GM12891 (cell line): ENCODE data around the gene ACTN4.

Source experiments
- DNase-seq: peaks from one replicate; pipeline ENCODE4 v3.0.0; 2011; ENCODE audit warnings: low spot score; ENCODE audit not compliant: insufficient read length
- FAIRE-seq: peaks from 2 replicates; lab custom pipeline; 2011; peaks lifted over from hg19 to GRCh38; lab: Jason Lieb, UNC
- PAX5 ChIP-seq: IDR thresholded peaks from 2 replicates; pipeline ENCODE4 v1.6.1; 2011; ENCODE audit warnings: low read length, moderate library complexity, mild to moderate bottlenecking; ENCODE audit not compliant: insufficient read depth, severe bottlenecking
- POLR2A ChIP-seq: IDR thresholded peaks from 2 replicates; pipeline ENCODE4 v1.6.1; 2011; ENCODE audit warnings: low read depth, low read length, control low read depth
- POLR2AphosphoS5 ChIP-seq: IDR thresholded peaks from 2 replicates; pipeline ENCODE4 v1.6.1; 2011; ENCODE audit warnings: low read depth, low read length, control low read depth
- POU2F2 ChIP-seq: IDR thresholded peaks from 2 replicates; pipeline ENCODE4 v1.6.1; 2011; ENCODE audit warnings: low read depth, mild to moderate bottlenecking, control low read depth, low read length, moderate library complexity
- SPI1 ChIP-seq: IDR thresholded peaks from 2 replicates; pipeline ENCODE4 v1.6.1; 2011; ENCODE audit warnings: low read depth, low read length, control low read depth
- TAF1 ChIP-seq: IDR thresholded peaks from 2 replicates; pipeline ENCODE4 v1.6.1; 2011; ENCODE audit warnings: low read depth, low read length, control low read depth

The ACTN4 gene

DNA sequence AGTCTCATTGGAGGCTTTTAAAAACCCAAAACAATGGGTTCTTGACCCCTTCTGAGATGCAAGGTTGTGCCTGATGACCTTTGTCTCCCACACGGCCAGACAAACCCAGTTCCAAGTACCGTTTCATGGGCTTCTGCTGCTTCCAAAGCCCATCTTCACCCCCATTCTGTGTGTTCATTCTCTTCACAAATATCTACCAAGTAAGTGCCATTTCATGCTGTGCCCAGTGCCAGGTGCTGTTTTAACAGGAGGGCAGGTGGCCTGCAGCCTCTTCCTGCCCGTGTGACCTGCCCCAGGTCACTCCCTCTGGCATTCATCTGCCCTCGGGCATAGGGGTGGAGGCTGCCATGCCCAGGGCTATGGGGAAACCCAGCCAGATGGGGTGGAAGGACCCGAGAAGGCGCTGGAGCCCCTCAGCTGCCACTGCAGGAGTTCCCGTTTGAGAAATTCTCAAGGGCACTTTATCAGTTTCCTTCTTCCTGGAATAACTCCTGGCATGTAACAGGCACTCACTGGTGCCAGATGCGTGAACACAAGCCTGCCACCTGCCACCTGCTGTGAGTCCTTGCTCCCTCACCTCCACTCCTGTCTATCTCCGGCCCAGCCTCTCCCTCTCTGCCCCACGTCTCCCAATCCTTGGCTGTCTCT lies 84.3 kb downstream of the ACTN4 start:
- FAIRE-seq, result no peak
- no peak for DNase-seq
- TF ChIP-seq SPI1, result no peak
- TF ChIP-seq PAX5, result no peak
- no peak for TF ChIP-seq TAF1
- no peak for TF ChIP-seq POLR2A
- TF ChIP-seq POLR2AphosphoS5, result no peak
- no peak for TF ChIP-seq POU2F2

DNA sequence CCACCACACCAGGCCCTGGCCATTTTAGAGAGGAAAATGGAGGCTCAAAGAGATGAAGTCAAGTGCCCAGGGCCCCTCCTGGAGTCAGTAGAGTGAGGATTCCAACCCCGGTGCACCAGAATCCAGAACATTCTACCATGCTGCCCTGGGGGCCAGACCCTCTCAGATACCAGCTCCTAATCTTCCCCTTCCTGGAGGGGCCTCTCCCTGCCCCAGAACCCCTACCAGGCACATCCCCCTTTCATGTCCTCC lies 85.7 kb downstream of the ACTN4 start:
- FAIRE-seq, result no peak

DNA sequence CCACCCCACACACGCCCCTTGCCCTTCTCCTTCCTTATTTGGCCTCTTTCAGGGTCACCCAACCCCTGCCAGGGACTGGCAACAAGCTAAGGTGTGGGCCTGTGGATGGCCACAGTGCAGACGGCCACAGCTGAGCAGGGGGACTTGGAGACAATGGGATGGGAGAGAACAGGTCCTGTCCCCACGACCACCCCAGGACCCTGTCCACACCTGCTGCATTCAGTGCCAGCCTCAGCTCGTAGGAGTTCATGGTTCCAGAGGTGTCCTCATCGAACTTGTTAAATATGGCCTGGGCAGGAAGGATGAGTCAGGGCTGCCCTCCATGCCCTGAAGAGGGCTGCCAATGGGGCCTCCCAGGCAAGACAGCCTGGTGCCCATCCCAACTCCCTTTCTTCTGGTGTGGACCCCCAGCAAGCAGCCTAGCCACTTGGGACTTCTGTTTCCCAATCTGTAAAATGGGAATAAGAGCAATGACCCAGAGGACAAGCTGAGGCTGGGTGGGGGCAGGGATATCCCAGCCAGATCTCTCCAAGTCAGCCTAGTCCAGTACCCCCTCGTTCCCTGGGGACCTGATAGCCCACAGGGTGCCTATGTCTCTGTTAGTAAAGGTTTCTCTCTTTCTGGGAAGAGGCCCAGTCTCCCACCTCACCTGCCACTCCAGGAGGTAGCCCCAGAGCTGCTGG lies 86.2 kb downstream of the ACTN4 start:
- DNase-seq (no peak), FAIRE-seq (no peak)
- TF ChIP-seq PAX5 (no peak), POLR2A (no peak), POLR2AphosphoS5 (no peak), POU2F2 (no peak)

More for the DNA sequence above, 85.7 kb downstream of the ACTN4 start:
- TF ChIP-seq POU2F2, result no peak
- no peak for TF ChIP-seq PAX5
- TF ChIP-seq POLR2AphosphoS5, result no peak
- TF ChIP-seq POLR2A, result no peak
- no peak for TF ChIP-seq TAF1
- TF ChIP-seq SPI1, result no peak
- DNase-seq, result no peak

DNA sequence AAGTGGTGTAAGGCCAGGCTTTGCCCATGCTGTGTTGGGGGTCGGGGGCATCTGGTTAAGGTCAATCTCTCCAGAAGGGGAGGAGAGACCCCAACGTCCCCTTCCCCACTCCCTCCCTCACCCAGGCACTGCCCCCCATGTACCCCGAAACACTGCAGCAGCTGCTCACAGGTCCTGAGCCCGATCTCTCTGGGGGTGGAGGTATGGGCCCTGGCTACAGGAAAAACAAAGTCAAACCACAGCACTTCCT lies 86.7 kb downstream of the ACTN4 start:
- DNase-seq, result no peak
- TF ChIP-seq TAF1, result no peak
- TF ChIP-seq POLR2A, result no peak
- TF ChIP-seq POLR2AphosphoS5, result no peak
- peak; percentile 34 for TF ChIP-seq SPI1
- TF ChIP-seq POU2F2, result no peak
- FAIRE-seq, result peak; percentile 91

DNA sequence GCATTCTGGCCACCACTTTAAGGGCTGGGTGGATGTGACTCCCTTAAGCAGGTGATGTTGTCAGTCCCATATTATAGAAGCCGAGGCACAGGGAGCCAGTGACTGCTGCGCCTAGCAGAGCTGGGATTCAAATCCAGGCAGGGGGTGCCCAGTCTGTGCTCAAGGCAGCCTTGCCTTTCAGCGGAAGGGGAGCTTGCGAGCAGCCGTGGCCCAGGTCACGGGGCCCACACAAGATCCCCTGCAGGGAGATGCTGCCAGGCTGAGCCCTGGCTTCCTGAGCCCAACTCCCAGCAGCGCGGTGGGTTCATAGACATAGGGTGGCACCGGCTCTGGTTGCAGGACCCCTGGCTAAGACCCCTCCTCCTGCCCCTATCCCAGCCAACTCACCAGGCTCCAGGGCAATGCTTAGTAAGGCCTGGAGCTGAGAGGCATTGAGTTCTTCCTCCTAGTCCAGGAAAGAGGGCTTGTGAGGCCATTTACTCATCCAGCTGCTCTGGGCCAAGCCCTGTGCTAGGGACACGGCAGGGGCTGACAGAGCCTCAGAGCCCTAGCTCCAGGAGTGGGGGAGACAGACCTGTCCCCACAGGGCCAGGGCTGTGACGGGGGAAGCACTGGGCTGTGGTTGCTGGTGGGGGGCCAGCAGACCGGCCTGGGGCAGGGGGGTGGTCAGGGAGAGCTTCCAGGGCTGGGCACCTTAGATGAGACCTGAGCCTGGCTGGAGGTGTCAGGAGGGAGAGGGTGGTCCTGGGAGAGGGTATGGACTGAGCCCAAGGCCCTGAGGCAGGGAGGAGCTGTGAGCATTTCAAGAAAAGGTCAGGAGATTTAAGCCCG lies 87.2 kb downstream of the ACTN4 start:
- DNase-seq (no peak), FAIRE-seq (no peak)
- TF ChIP-seq TAF1 (no peak), POLR2A (no peak), POLR2AphosphoS5 (no peak), SPI1 (no peak), PAX5 (no peak), POU2F2 (no peak)

DNA sequence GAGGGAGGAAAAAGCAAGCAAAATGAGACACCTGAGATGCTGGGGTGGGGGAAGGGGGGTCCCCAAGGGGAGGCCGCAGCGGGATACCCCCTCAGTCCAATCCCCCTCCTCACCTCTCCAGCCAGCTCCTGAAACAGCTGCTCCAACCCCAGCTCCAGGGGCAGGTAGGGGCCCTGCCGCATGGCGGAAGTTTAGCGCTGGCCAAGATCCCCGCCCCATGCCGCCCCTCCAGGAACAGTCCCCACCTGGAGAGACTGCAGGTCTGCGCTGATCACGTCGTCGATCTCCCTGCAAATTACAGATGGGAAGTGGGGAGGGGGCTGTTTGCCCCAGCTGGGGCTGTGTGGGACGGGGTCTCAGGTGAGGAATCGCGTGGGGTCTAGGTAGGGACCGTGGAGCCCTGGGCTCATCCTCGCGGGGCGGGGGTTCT lies 87.8 kb downstream of the ACTN4 start:
- TF ChIP-seq SPI1 (no peak), TAF1 (no peak), PAX5 (no peak), POU2F2 (no peak), POLR2A (no peak), POLR2AphosphoS5 (no peak)
- FAIRE-seq (peak; percentile 5), DNase-seq (no peak)

DNA sequence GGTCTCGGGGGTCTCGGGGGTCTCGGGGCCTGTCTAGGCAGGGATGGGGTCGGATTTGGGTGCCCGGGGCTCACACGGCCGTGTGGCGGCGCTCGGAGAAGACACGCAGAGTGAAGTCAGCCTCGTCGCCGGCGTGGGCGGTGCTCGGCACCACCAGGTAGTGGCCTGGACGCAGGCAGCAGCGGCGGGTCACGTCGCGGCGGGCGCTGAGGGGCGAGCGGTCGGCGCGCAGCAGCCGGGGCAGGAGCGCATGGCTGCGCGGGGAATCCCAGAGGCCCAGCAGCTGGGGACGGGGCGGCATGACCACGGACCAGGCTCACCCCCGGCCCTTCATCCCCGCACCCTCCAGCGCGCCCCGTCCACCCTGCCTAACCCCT lies 88.6 kb downstream of the ACTN4 start:
- DNase-seq (no peak), FAIRE-seq (peak; percentile 94)
- TF ChIP-seq POLR2AphosphoS5 (no peak), TAF1 (no peak), PAX5 (no peak), POLR2A (no peak), POU2F2 (no peak), SPI1 (no peak)

DNA sequence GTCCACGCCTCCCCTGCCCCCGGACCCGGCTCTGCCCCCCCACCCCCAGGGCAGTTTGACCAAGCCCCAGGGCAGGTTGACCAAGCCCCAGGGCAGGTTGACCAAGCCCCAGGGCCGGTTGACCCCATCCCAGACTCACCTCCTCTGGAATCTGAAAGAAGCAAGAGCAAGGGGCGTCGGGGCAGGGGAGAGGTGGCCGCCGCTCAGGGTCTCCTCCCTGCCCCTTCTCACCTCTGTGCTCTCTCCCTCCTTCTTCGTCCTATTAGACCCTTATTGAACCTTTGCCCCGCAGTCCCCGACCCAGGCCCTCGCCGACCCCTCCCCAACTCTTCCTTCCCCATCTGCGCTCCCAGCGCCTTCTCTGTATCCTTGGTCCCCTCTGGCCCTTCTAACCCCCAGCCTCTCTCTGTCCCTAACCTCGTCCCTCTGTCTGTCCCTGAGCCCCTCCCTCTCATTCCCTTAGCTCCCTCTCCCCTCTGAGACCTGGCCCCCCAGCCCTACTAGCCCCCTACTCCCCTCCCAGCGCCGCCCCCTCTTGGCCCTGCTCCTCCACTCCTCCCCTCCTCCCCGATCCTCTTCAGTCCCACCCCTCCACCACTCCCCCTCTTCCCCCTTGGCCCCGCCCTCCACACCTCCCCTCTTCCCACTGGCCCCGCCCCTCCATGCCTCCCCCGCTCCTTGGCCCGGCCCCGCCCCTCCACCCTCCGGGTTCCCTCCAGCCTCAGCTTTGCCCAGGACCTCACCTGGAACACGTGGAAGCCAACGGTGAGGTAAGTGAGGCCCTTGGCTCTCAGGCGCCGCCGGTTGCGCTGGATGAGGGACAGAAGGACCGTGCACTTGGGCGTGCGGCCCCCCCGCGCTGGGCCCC lies 89.2 kb downstream of the ACTN4 start:
- no peak for TF ChIP-seq POLR2AphosphoS5
- no peak for TF ChIP-seq TAF1
- TF ChIP-seq SPI1, result no peak
- no peak for TF ChIP-seq POU2F2
- no peak for TF ChIP-seq POLR2A
- no peak for TF ChIP-seq PAX5
- peak; percentile 73 for DNase-seq
- FAIRE-seq, result peak; percentile 48

DNA sequence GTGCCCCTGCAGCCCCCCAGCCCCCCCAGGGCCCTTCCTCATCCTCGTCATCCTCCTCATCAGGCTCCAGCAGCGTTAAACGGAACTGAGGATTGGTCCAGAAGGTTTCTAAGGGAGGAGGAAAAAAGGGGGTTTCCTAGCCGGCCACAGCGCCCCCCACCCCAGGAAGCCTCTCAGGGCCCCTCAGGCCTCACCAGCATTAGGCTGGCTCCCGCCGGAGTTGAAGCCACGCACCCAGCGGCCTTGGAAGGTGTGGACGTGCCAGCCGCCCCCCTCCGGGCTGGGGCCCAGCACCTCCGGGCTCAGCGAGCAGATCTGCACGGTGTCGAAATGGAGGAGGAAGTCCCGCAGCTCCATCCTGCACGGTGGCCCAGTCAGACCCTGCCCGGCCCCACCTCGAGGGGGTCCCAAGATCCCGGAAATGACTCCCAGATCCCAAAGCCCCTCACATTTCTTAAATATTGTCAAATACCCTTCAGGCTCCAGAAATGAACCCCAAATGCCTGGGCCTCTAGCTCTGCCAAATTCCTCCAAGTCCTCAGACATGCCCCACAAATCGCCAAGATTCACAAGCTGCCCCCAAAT lies 89.9 kb downstream of the ACTN4 start:
- no peak for DNase-seq

More for the DNA sequence above, 89.9 kb downstream of the ACTN4 start:
- TF ChIP-seq POLR2A, result no peak
- TF ChIP-seq TAF1, result no peak
- TF ChIP-seq SPI1, result no peak
- no peak for TF ChIP-seq POLR2AphosphoS5
- no peak for TF ChIP-seq PAX5
- no peak for TF ChIP-seq POU2F2
- FAIRE-seq, result no peak
